ENCODE measurements around the gene SEMA7A.

DNA sequence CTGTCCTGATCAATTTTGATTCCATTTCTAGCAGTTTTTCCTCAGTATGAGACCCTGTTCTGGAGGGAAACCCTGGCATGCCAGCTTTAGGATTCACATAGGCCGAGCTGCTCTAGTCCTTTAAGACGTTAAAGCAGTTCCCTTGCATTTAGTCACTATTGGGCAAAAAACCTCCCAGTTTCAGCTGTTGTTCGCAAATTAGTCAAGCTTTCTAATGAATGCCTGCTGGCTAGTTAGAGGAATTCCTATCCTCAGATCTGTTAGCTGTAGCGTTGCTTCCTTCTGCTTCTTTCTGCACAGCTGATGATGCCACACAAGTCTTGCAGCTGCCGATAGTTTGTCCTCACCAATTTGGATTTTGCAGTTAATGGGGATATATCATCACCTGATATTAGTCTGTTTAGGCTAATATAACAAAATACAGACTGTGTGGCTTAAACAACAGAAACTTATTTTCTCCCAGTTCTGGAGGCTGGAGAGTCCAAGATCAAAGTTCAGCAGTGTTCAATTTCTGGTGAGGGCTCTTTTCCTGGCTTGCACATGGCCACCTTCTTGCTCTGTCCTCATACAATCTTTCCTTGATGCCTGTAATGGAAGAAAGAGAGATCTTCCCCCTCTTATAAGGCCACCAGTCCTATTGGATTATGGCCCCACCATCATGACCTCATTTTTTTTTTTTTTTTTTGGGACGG lies 34.7 kb upstream of the SEMA7A start:
- TF ChIP-seq TAF1 (IDR thresholded peaks at IDR 0.05; ENCODE audit: borderline replicate concordance, low read depth, low read length): no peak
- TF ChIP-seq, protein P1, sequence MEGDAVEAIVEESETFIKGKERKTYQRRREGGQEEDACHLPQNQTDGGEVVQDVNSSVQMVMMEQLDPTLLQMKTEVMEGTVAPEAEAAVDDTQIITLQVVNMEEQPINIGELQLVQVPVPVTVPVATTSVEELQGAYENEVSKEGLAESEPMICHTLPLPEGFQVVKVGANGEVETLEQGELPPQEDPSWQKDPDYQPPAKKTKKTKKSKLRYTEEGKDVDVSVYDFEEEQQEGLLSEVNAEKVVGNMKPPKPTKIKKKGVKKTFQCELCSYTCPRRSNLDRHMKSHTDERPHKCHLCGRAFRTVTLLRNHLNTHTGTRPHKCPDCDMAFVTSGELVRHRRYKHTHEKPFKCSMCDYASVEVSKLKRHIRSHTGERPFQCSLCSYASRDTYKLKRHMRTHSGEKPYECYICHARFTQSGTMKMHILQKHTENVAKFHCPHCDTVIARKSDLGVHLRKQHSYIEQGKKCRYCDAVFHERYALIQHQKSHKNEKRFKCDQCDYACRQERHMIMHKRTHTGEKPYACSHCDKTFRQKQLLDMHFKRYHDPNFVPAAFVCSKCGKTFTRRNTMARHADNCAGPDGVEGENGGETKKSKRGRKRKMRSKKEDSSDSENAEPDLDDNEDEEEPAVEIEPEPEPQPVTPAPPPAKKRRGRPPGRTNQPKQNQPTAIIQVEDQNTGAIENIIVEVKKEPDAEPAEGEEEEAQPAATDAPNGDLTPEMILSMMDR (IDR thresholded peaks at IDR 0.05): no peak
- TF ChIP-seq EZH2phosphoT487 (IDR thresholded peaks at IDR 0.05; ENCODE audit: borderline replicate concordance, low read depth): no peak
- TF ChIP-seq RAD21 (IDR thresholded peaks at IDR 0.05; ENCODE audit: low read length): no peak
- no peak for TF ChIP-seq NFIC (IDR thresholded peaks at IDR 0.05; ENCODE audit: borderline replicate concordance)
- TF ChIP-seq FOXM1 (IDR thresholded peaks at IDR 0.05; ENCODE audit: low read depth): no peak
- TF ChIP-seq, protein P2, sequence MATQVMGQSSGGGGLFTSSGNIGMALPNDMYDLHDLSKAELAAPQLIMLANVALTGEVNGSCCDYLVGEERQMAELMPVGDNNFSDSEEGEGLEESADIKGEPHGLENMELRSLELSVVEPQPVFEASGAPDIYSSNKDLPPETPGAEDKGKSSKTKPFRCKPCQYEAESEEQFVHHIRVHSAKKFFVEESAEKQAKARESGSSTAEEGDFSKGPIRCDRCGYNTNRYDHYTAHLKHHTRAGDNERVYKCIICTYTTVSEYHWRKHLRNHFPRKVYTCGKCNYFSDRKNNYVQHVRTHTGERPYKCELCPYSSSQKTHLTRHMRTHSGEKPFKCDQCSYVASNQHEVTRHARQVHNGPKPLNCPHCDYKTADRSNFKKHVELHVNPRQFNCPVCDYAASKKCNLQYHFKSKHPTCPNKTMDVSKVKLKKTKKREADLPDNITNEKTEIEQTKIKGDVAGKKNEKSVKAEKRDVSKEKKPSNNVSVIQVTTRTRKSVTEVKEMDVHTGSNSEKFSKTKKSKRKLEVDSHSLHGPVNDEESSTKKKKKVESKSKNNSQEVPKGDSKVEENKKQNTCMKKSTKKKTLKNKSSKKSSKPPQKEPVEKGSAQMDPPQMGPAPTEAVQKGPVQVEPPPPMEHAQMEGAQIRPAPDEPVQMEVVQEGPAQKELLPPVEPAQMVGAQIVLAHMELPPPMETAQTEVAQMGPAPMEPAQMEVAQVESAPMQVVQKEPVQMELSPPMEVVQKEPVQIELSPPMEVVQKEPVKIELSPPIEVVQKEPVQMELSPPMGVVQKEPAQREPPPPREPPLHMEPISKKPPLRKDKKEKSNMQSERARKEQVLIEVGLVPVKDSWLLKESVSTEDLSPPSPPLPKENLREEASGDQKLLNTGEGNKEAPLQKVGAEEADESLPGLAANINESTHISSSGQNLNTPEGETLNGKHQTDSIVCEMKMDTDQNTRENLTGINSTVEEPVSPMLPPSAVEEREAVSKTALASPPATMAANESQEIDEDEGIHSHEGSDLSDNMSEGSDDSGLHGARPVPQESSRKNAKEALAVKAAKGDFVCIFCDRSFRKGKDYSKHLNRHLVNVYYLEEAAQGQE (IDR thresholded peaks at IDR 0.05; ENCODE audit: low read depth, low read length): no peak
- TF ChIP-seq NRF1 (IDR thresholded peaks at IDR 0.05; ENCODE audit: low read depth, low read length): no peak
- no peak for TF ChIP-seq SIN3A (IDR thresholded peaks at IDR 0.05; ENCODE audit: borderline replicate concordance, low read depth, low read length)
- no peak for TF ChIP-seq SMC3 (IDR thresholded peaks at IDR 0.05; ENCODE audit: low read depth, low read length)
- TF ChIP-seq ELF1 (IDR thresholded peaks at IDR 0.05): no peak
